ENCODE data around the gene RAPGEF6.
"Not testable (repeated sequence)": the region's sequence is repeated elsewhere in the genome, so short reads cannot be mapped to it uniquely, and the experiment has no call there.

The RAPGEF6 gene

GRCh38 chr5:131416729-131417128, 218.3 kb downstream of the RAPGEF6 start:
- DNase-seq, result peak; percentile 22

- DNase-seq, result peak; percentile 57
Observed at GRCh38 chr5:131413605-131414559, 221.1 kb downstream of the RAPGEF6 start.

GRCh38 chr5:131406975-131407638, 227.9 kb downstream of the RAPGEF6 start:
- DNase-seq, result no peak

GRCh38 chr5:131406076-131406475, 229.0 kb downstream of the RAPGEF6 start:
- no peak for DNase-seq

- DNase-seq, result no peak
Observed at GRCh38 chr5:131405674-131406073, 229.4 kb downstream of the RAPGEF6 start.

- DNase-seq, result no peak
Observed at GRCh38 chr5:131400585-131400984, 234.4 kb downstream of the RAPGEF6 start.

GRCh38 chr5:131399007-131399406, 236.0 kb downstream of the RAPGEF6 start:
- not testable (repeated sequence) for DNase-seq

GRCh38 chr5:131396630-131397273, 238.3 kb downstream of the RAPGEF6 start:
- DNase-seq, result no peak

- no peak for DNase-seq
Observed at GRCh38 chr5:131396015-131396414, 239.0 kb downstream of the RAPGEF6 start.

- DNase-seq, result no peak
Observed at GRCh38 chr5:131394128-131394527, 240.9 kb downstream of the RAPGEF6 start.

- no peak for DNase-seq
Observed at GRCh38 chr5:131393498-131393968, 241.5 kb downstream of the RAPGEF6 start.

GRCh38 chr5:131392466-131393095, 242.4 kb downstream of the RAPGEF6 start:
- no peak for DNase-seq

GRCh38 chr5:131389869-131390265, 245.2 kb downstream of the RAPGEF6 start:
- no peak for DNase-seq

GRCh38 chr5:131389096-131389868, 245.7 kb downstream of the RAPGEF6 start:
- no peak for DNase-seq

GRCh38 chr5:131387255-131387654, 247.8 kb downstream of the RAPGEF6 start:
- no peak for DNase-seq

- no peak for DNase-seq
Observed at GRCh38 chr5:131386779-131387178, 248.2 kb downstream of the RAPGEF6 start.

GRCh38 chr5:131386124-131386523, 248.9 kb downstream of the RAPGEF6 start:
- DNase-seq, result no peak

- no peak for DNase-seq
Observed at GRCh38 chr5:131384616-131385214, 250.3 kb downstream of the RAPGEF6 start.

GRCh38 chr5:131384173-131384572, 250.9 kb downstream of the RAPGEF6 start:
- DNase-seq, result peak; percentile 82

GRCh38 chr5:131382407-131383395, 252.3 kb downstream of the RAPGEF6 start:
- DNase-seq, result peak; percentile 95
